CD4-positive, alpha-beta T cell (primary cell): ENCODE measurements around the gene GNAO1. TPM values are rescaled to one million over a fixed set of nuclear protein-coding genes. Genes with fewer than 3 reads are reported as not detected.
"Not testable (repeated sequence)": the region's sequence is repeated elsewhere in the genome, so short reads cannot be mapped to it uniquely, and the experiment has no call there.

Source experiments
- ATAC-seq: fragments of 200-7000 bp; cut with Tn5 transposase; one replicate; pipeline ENCODE4 v1.10.0; 2022; ENCODE audit warnings: mild to moderate bottlenecking; ENCODE audit not compliant: poor library complexity
- CTCF ChIA-PET: fragments of 350-600 bp; sonication (Branson Sonifier 250); formaldehyde crosslinking; loops from one replicate; lab custom pipeline; 2021; ENCODE audit warnings: antibody characterized with exemption, inconsistent platforms; lab: Charles Lee
- POLR2A ChIA-PET: fragments of 350-600 bp; sonication (Branson Sonifier 250); formaldehyde crosslinking; loops from one replicate; lab custom pipeline; 2021; ENCODE audit warnings: antibody characterized with exemption, inconsistent platforms; lab: Charles Lee
- DNase-seq, 14 experiments: peaks; one replicate each; pipeline ENCODE4 v3.0.0-alpha.2; 2013 to 2020; ENCODE audit warnings: mixed read lengths in 2 of 14
- H3K27ac ChIP-seq, 2 donors: one replicate each; pipeline versions ENCODE4 v1.5.1 to v1.7.0; 2013; ENCODE audit warnings: low read length in 2 of 2, low read depth in 1 of 2, mild to moderate bottlenecking in 1 of 2
- H3K27me3 ChIP-seq, 2 experiments: 1 replicate in 1 of 2; 2 replicates in 1 of 2; pipeline versions ENCODE4 v1.6.1 to v1.7.0; 2013; ENCODE audit warnings: low read length in 2 of 2, control low read depth in 1 of 2, mild to moderate bottlenecking in 1 of 2, moderate library complexity in 1 of 2; ENCODE audit not compliant: insufficient read depth in 2 of 2, control insufficient read depth in 1 of 2
- H3K36me3 ChIP-seq: one replicate; pipeline ENCODE4 v1.6.1; 2013; ENCODE audit warnings: low read length, control low read depth; ENCODE audit not compliant: insufficient read depth
- H3K4me1 ChIP-seq: one replicate; pipeline ENCODE4 v1.6.1; 2013; ENCODE audit warnings: low read length, control low read depth; ENCODE audit not compliant: insufficient read depth
- H3K4me3 ChIP-seq: one replicate; pipeline ENCODE4 v1.5.1; 2013; ENCODE audit warnings: mild to moderate bottlenecking, low read length, moderate library complexity
- H3K9me3 ChIP-seq, 2 experiments: 1 replicate in 1 of 2; 2 replicates in 1 of 2; pipeline versions ENCODE4 v1.6.1 to v1.7.0; 2013; ENCODE audit warnings: low read length in 2 of 2, mild to moderate bottlenecking in 2 of 2, control low read depth in 1 of 2, moderate library complexity in 1 of 2; ENCODE audit not compliant: control insufficient read depth in 1 of 2, insufficient read depth in 1 of 2
- H3K27ac Mint-ChIP-seq: one replicate; pipeline ENCODE4 v1.8.0; 2020; ENCODE audit warnings: mixed read lengths
- H3K27me3 Mint-ChIP-seq: one replicate; pipeline ENCODE4 v1.8.0; 2021; ENCODE audit warnings: mixed read lengths
- H3K36me3 Mint-ChIP-seq: one replicate; pipeline ENCODE4 v1.8.0; 2021; ENCODE audit warnings: low read depth, mixed read lengths
- H3K4me1 Mint-ChIP-seq: one replicate; pipeline ENCODE4 v1.8.0; 2021; ENCODE audit warnings: low read depth, mixed read lengths
- H3K4me3 Mint-ChIP-seq: one replicate; pipeline ENCODE4 v1.8.0; 2020; ENCODE audit warnings: mild to moderate bottlenecking, mixed read lengths
- H3K9me3 Mint-ChIP-seq: one replicate; pipeline ENCODE4 v1.8.0; 2020; ENCODE audit warnings: mixed read lengths
- intact Hi-C, 2 experiments: fragments of 100-400 bp; cut with DNase I in 1 of 2; cut with micrococcal nuclease in 1 of 2; formaldehyde crosslinking; loops; one replicate each; pipeline versions ENCODE4 v1.15.1 to v1.9.0; 2023 to 2025; cut with DNase I, micrococcal nuclease
- total RNA-seq, 174 experiments: library from RNA in 2 of 174; stranded (reverse) in 2 of 174; gene quantifications; one replicate each; pipeline ENCODE4 v1.2.3 and lab custom pipeline; 2021 to 2026
- TF ChIP-seq, protein P1 (sequence below): fragments of 200-600 bp; IDR thresholded peaks from one replicate; pipeline ENCODE4 v1.8.0; 2022; ENCODE audit warnings: antibody characterized with exemption, mild to moderate bottlenecking

The GNAO1 gene
- total RNA-seq, 2 experiments from 2014 or later: 7.3 to 7.9 TPM

DNA sequence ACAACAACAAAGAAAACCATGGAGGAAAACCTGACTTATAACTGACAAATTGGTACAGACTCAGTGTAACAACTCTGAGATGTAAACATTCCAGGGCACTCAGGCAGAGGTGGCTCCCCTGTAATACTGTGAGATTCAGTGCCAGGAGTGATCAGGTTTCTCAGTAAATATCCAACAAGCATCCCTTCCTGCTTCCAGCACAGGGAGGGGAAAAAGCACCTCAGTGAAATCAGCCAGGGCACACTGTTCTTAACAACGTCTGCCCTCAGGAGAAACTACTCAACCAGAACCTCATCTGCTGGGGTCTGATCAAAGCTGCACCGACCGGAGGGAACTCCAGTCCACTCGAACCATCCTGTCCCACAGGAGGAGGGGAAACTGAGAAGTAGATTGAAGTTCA is 181.7 kb downstream of the GNAO1 start:
- no peaks in the 10 kb centered on the region for H3K9me3 ChIP-seq
- no peak overlapping the region for H3K4me3 ChIP-seq
- ATAC-seq: no peak
- TF ChIP-seq, protein P1, sequence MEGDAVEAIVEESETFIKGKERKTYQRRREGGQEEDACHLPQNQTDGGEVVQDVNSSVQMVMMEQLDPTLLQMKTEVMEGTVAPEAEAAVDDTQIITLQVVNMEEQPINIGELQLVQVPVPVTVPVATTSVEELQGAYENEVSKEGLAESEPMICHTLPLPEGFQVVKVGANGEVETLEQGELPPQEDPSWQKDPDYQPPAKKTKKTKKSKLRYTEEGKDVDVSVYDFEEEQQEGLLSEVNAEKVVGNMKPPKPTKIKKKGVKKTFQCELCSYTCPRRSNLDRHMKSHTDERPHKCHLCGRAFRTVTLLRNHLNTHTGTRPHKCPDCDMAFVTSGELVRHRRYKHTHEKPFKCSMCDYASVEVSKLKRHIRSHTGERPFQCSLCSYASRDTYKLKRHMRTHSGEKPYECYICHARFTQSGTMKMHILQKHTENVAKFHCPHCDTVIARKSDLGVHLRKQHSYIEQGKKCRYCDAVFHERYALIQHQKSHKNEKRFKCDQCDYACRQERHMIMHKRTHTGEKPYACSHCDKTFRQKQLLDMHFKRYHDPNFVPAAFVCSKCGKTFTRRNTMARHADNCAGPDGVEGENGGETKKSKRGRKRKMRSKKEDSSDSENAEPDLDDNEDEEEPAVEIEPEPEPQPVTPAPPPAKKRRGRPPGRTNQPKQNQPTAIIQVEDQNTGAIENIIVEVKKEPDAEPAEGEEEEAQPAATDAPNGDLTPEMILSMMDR: no peak
- H3K4me1 ChIP-seq: peaks cover 16% of the 10 kb centered on the region
- H3K36me3 ChIP-seq: peaks cover 26% of the 10 kb centered on the region
- H3K9me3 Mint-ChIP-seq: no peaks in the 10 kb centered on the region
- no peak overlapping the region for H3K4me3 Mint-ChIP-seq
- intact Hi-C loops: no loop called here
- ChIA-PET POLR2A (no interaction called here), CTCF (no interaction called here)
- H3K27ac ChIP-seq: no peak overlapping the region
- H3K27me3 Mint-ChIP-seq: no peaks in the 10 kb centered on the region
- no peak overlapping the region for H3K27ac Mint-ChIP-seq
- H3K36me3 Mint-ChIP-seq: peaks cover 80% of the 10 kb centered on the region
- H3K27me3 ChIP-seq: no peaks in the 10 kb centered on the region
- DNase-seq: no peak
- peaks cover 16% of the 10 kb centered on the region for H3K4me1 Mint-ChIP-seq

DNA sequence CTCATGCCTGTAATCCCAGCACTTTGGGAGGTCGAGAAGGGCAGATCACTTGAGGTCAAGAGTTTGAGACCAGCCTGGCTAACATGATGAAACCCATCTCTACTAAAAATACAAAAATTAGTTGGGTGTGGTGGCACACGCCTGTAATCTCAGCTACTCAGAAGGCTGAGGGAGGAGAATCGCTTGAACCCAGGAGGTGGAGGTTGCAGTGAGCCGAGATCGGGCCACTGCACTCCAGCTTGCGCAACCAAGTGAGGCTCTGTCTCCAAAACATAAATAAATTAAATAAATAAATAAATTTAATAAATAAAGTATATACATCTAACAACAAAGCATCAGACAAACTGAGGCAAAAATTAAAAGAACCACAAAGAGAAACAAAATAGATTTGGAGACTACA is 184.5 kb downstream of the GNAO1 start:
- POLR2A ChIA-PET, H3K9me3 ChIP-seq, H3K4me3 ChIP-seq, intact Hi-C loops, H3K27ac Mint-ChIP-seq, CTCF ChIA-PET, DNase-seq, ATAC-seq, H3K9me3 Mint-ChIP-seq, H3K27me3 ChIP-seq, H3K27ac ChIP-seq, H3K27me3 Mint-ChIP-seq, H3K4me3 Mint-ChIP-seq: not testable (repeated sequence)
- H3K36me3 Mint-ChIP-seq: peaks cover 84% of the 10 kb centered on the region
- peaks cover 22% of the 10 kb centered on the region for H3K4me1 Mint-ChIP-seq
- Histone ChIP-seq H3K36me3 (peaks cover 26% of the 10 kb centered on the region), H3K4me1 (peaks cover 16% of the 10 kb centered on the region)

DNA sequence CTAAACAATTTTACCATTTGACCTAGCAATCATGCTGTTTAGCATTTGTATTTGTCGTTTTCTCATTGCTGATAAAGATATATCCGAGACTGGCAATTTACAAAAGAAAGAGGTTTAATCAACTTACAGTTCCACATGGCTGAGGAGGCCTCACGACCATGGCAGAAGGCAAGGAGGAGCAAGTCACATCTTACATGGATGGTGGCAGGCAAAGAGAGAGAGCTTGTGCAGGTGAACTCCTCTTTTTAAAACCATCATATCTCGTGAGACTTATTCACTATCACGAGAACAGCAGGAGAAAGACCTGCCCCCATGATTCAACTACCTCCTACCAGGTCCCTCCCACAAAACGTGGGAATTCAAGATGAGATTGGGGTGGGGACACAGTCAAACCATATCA is 187.8 kb downstream of the GNAO1 start:
- H3K27me3 Mint-ChIP-seq, H3K4me3 ChIP-seq, H3K27ac Mint-ChIP-seq, H3K4me1 ChIP-seq, ATAC-seq, H3K4me1 Mint-ChIP-seq, H3K4me3 Mint-ChIP-seq, intact Hi-C loops, H3K27me3 ChIP-seq, POLR2A ChIA-PET, H3K27ac ChIP-seq, CTCF ChIA-PET, DNase-seq: not testable (repeated sequence)
- H3K9me3 ChIP-seq: peaks cover 9 to 16% of the 10 kb centered on the region in 2 experiments
- H3K36me3 ChIP-seq: peaks cover 55% of the 10 kb centered on the region
- H3K36me3 Mint-ChIP-seq: peaks cover 91% of the 10 kb centered on the region
- peaks cover 15% of the 10 kb centered on the region for H3K9me3 Mint-ChIP-seq

DNA sequence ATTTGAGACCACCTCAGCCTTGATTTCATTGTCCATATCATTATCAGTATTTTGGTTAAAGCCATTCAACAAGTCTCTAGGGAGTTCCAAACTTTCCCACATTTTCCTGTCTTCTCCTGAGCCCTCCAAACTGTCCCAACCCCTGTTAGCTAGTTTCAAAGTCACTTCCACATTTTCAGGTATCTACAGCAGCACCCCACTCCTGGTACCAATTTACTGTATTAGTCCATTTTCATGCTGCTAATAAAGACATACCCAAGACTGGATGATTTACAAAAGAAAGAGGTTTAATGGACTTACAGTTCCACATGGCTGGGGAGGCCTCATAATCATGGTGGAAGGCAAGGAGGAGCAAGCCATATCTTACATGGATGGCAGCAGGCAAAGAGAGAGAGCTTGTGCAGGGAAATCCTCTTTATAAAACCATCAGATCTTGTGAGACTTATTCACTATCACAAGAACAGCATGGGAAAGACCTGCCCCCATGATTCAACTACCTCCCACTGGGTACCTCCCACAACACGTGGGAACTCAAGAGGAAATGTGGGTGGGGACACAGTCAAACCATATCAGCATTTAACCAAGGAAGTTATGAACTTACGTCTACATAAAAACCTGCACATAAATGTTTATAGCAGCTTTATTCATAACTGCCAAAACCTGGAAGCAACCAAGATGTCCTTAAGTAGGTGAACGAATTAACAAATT is 189.6 kb downstream of the GNAO1 start:
- H3K4me1 Mint-ChIP-seq, DNase-seq, H3K27me3 ChIP-seq, H3K4me3 Mint-ChIP-seq, CTCF ChIA-PET, H3K4me3 ChIP-seq, H3K27me3 Mint-ChIP-seq, H3K27ac ChIP-seq, POLR2A ChIA-PET, H3K4me1 ChIP-seq, intact Hi-C loops, ATAC-seq, H3K27ac Mint-ChIP-seq: not testable (repeated sequence)
- H3K36me3 Mint-ChIP-seq: peaks cover 95% of the 10 kb centered on the region
- peaks cover 15% of the 10 kb centered on the region for H3K9me3 Mint-ChIP-seq
- H3K36me3 ChIP-seq: peaks cover 67% of the 10 kb centered on the region
- peaks cover 9 to 16% of the 10 kb centered on the region in 2 experiments for H3K9me3 ChIP-seq
